SK-N-SH (cell line): Measurements from ENCODE around the gene PAMR1. TPM values are rescaled to one million over a fixed set of nuclear protein-coding genes. Genes with fewer than 3 reads are reported as not detected.

Experiments
- CTCF ChIA-PET: fragments of 300-600, 350-600 bp; formaldehyde crosslinking; extraction: SDS; loops from one replicate; lab custom pipeline; 2021; lab: Yijun Ruan, JAX
- POLR2A ChIA-PET: fragments of 350-600 bp; sonication (Branson Sonifier 250); formaldehyde crosslinking; extraction: SDS; loops from one replicate; lab custom pipeline; 2020; ENCODE audit warnings: antibody characterized with exemption, inconsistent platforms; lab: Yijun Ruan, JAX
- DNase-seq: peaks from one replicate; pipeline ENCODE4 v3.0.0; 2012
- H2AFZ ChIP-seq: fragments of 200-600 bp; sonication (generic); 2 replicates; pipeline ENCODE4 v1.8.1; 2016; ENCODE audit warnings: antibody characterized with exemption, mild to moderate bottlenecking, low read depth
- H3F3A ChIP-seq: fragments of 200-600 bp; sonication (generic); replicated peaks from 2 replicates; pipeline ENCODE3; 2016; ENCODE audit warnings: antibody characterized with exemption, mild to moderate bottlenecking; ENCODE audit not compliant: insufficient read depth
- H3K27ac ChIP-seq, 2 experiments: fragments of 200-500 bp in 1 of 2; fragments of 200-600 bp in 1 of 2; sonication (Bioruptor generic) in 1 of 2; sonication (generic), shearing (Covaris generic) in 1 of 2; 2 replicates each; pipeline versions ENCODE4 v1.5.1 to v1.6.1; 2014 to 2016; ENCODE audit warnings: low read depth in 2 of 2, inconsistent platforms in 1 of 2, low read length in 1 of 2, mild to moderate bottlenecking in 1 of 2, mixed read lengths in 1 of 2
- H3K27me3 ChIP-seq: fragments of 200-600 bp; sonication (generic), shearing (Covaris generic); 2 replicates; pipeline ENCODE4 v1.6.1; 2016; ENCODE audit warnings: mixed run types; ENCODE audit not compliant: insufficient read depth
- H3K36me3 ChIP-seq, 2 experiments: fragments of 200-500 bp in 1 of 2; fragments of 200-600 bp in 1 of 2; sonication (Bioruptor generic) in 1 of 2; sonication (generic) in 1 of 2; replicated peaks in 1 of 2; 2 replicates each; pipeline versions ENCODE3 to v1.5.1; 2014 to 2016; ENCODE audit warnings: low read length in 1 of 2, mild to moderate bottlenecking in 1 of 2; ENCODE audit not compliant: insufficient read depth in 2 of 2, control insufficient read depth in 1 of 2
- H3K4me1 ChIP-seq, 2 experiments: fragments of 200-500 bp in 1 of 2; fragments of 200-600 bp in 1 of 2; sonication (Bioruptor generic) in 1 of 2; sonication (generic), shearing (Covaris generic) in 1 of 2; 2 replicates each; pipeline versions ENCODE4 v1.5.1 to v1.6.1; 2014 to 2016; ENCODE audit warnings: low read depth in 1 of 2, low read length in 1 of 2, mixed run types in 1 of 2; ENCODE audit not compliant: insufficient read depth in 2 of 2, control insufficient read depth in 1 of 2
- H3K4me2 ChIP-seq: fragments of 200-600 bp; sonication (generic), shearing (Covaris generic); 2 replicates; pipeline ENCODE4 v1.6.1; 2017; ENCODE audit warnings: mixed run types
- H3K4me3 ChIP-seq, 2 experiments: fragments of 200-500 bp in 1 of 2; fragments of 200-600 bp in 1 of 2; sonication (Bioruptor generic) in 1 of 2; sonication (generic), shearing (Covaris generic) in 1 of 2; 2 replicates each; pipeline versions ENCODE4 v1.5.1 to v1.8.1; 2014 to 2016; ENCODE audit warnings: low read depth in 2 of 2, inconsistent platforms in 1 of 2, low read length in 1 of 2, mild to moderate bottlenecking in 1 of 2, mixed read lengths in 1 of 2, moderate library complexity in 1 of 2
- H3K79me2 ChIP-seq: fragments of 200-600 bp; sonication (generic); 2 replicates; pipeline ENCODE4 v1.8.1; 2017; ENCODE audit warnings: mild to moderate bottlenecking; ENCODE audit not compliant: insufficient read depth
- H3K9ac ChIP-seq: fragments of 200-600 bp; sonication (generic); 2 replicates; pipeline ENCODE4 v1.6.1; 2017; ENCODE audit warnings: mixed run types
- H3K9me2 ChIP-seq: fragments of 200-600 bp; sonication (generic); 2 replicates; pipeline ENCODE4 v1.6.1; 2017; ENCODE audit warnings: mixed run types
- H3K9me3 ChIP-seq: fragments of 200-600 bp; sonication (generic); 2 replicates; pipeline ENCODE4 v1.6.1; 2017; ENCODE audit warnings: mixed run types, mild to moderate bottlenecking, moderate library complexity
- H4K20me1 ChIP-seq: fragments of 200-600 bp; sonication (generic); 2 replicates; pipeline ENCODE4 v1.6.1; 2017; ENCODE audit warnings: mild to moderate bottlenecking, mixed run types; ENCODE audit not compliant: insufficient read depth
- ELF1 ChIP-seq: IDR thresholded peaks from 2 replicates; pipeline ENCODE4 v1.4.0; 2012
- EP300 ChIP-seq, 2 experiments: IDR thresholded peaks; 2 replicates each; pipeline versions ENCODE4 v1.4.0 to v1.6.1; 2012; ENCODE audit warnings: borderline replicate concordance in 1 of 2, low read depth in 1 of 2, low read length in 1 of 2
- FOSL2 ChIP-seq: IDR thresholded peaks from 2 replicates; pipeline ENCODE4 v1.4.0; 2012; ENCODE audit warnings: low read depth, mild to moderate bottlenecking, moderate library complexity, borderline replicate concordance
- GABPA ChIP-seq: IDR thresholded peaks from 2 replicates; pipeline ENCODE4 v1.4.0; 2012; ENCODE audit warnings: low read depth, mild to moderate bottlenecking
- NFIC ChIP-seq: IDR thresholded peaks from 2 replicates; pipeline ENCODE4 v1.4.0; 2012; ENCODE audit warnings: borderline replicate concordance
- NRF1 ChIP-seq: IDR thresholded peaks from 2 replicates; pipeline ENCODE4 v1.6.1; 2012; ENCODE audit warnings: low read depth, mild to moderate bottlenecking, low read length
- POLR2AphosphoS5 ChIP-seq: IDR thresholded peaks from 2 replicates; pipeline ENCODE4 v1.6.1; 2012; ENCODE audit warnings: low read depth, low read length
- RFX5 ChIP-seq: IDR thresholded peaks from 2 replicates; pipeline ENCODE4 v1.6.1; 2012; ENCODE audit warnings: mild to moderate bottlenecking, improper control_type of control experiment, low read length
- RXRA ChIP-seq: IDR thresholded peaks from 2 replicates; pipeline ENCODE4 v1.4.0; 2012; ENCODE audit warnings: low read depth, mild to moderate bottlenecking, borderline replicate concordance
- SIN3A ChIP-seq: IDR thresholded peaks from 2 replicates; pipeline ENCODE4 v1.6.1; 2012; ENCODE audit warnings: low read depth, mild to moderate bottlenecking, low read length, moderate library complexity, borderline replicate concordance
- TCF12 ChIP-seq: IDR thresholded peaks from 2 replicates; pipeline ENCODE4 v1.4.0; 2012
- WGBS: methylation state at CpG from one replicate; pipeline ENCODE4 v1.1.6; 2017; ENCODE audit warnings: low lambda C conversion rate; 5-methylcytosine and 5-hydroxymethylcytosine counted together
- polyA plus RNA-seq, 3 experiments: library from polyadenylated mRNA; depleted of rRNA; stranded (reverse); fragments of >200 nt; gene quantifications; 2 replicates each; pipeline ENCODE4 v1.2.3, GENCODE V29; 2012
- TF ChIP-seq, protein P1 (sequence below): IDR thresholded peaks from 2 replicates; pipeline ENCODE4; 2012
- TF ChIP-seq, protein P2 (sequence below): IDR thresholded peaks from 2 replicates; pipeline ENCODE4 v1.4.0; 2012; ENCODE audit warnings: low read depth, borderline replicate concordance
- TF ChIP-seq, protein P3 (sequence below): fragments of 200-600 bp; sonication (generic); IDR thresholded peaks from 2 replicates; pipeline ENCODE4 v1.6.1; 2017; ENCODE audit warnings: antibody characterized with exemption, mild to moderate bottlenecking, moderate library complexity
- TF ChIP-seq, protein P4 (sequence below): IDR thresholded peaks from 2 replicates; pipeline ENCODE4 v1.6.1; 2012; ENCODE audit warnings: mild to moderate bottlenecking, low read depth, low read length, moderate library complexity

The PAMR1 gene
- polyA plus RNA-seq, 1 of the 3 experiments (the other 2 are of a cell fraction): 0.31 TPM

DNA sequence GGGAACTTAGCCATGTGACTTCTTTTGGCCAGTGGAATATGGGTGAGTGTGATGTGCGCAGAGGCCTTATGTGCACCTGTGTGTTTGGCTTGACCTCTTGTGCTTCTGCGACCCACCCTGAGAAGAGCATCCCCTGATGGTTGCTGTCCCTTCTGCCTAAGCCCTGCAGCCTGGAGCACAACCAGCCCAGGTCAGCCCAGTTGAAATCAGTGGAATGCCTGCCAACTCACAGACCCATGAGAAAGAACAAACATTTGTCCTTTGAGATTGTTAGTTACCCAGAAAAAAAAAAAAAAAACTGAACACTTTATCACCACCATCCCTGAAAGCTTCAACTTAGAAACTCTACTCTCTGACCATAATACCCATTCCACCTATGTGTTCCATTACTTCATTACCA lies 38.5 kb downstream of the PAMR1 start:
- Histone ChIP-seq H3K36me3 (no peaks in the 10 kb centered on the region), H3K27me3 (no peaks in the 10 kb centered on the region), H3K4me3 (no peak overlapping the region), H3K27ac (no peak overlapping the region), H4K20me1 (no peaks in the 10 kb centered on the region), H3K9me2 (no peaks in the 10 kb centered on the region), H2AFZ (no peak overlapping the region), H3F3A (peaks cover 35% of the 10 kb centered on the region), H3K4me2 (no peak overlapping the region), H3K4me1 (peaks cover 0 to 8% of the 10 kb centered on the region in 2 experiments; a peak in 2 of 4 replicates), H3K9me3 (peaks cover 7% of the 10 kb centered on the region; the same call in 1 of the 2 replicates), H3K79me2 (no peaks in the 10 kb centered on the region), H3K9ac (no peak overlapping the region)
- no peak for TF ChIP-seq RFX5
- TF ChIP-seq ELF1: no peak
- TF ChIP-seq NFIC: no peak
- TF ChIP-seq RXRA: no peak
- TF ChIP-seq, protein P1, sequence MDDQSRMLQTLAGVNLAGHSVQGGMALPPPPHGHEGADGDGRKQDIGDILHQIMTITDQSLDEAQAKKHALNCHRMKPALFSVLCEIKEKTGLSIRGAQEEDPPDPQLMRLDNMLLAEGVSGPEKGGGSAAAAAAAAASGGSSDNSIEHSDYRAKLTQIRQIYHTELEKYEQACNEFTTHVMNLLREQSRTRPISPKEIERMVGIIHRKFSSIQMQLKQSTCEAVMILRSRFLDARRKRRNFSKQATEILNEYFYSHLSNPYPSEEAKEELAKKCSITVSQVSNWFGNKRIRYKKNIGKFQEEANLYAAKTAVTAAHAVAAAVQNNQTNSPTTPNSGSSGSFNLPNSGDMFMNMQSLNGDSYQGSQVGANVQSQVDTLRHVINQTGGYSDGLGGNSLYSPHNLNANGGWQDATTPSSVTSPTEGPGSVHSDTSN: no peak
- TF ChIP-seq SIN3A: no peak
- no peak for TF ChIP-seq NRF1
- TF ChIP-seq, protein P2, sequence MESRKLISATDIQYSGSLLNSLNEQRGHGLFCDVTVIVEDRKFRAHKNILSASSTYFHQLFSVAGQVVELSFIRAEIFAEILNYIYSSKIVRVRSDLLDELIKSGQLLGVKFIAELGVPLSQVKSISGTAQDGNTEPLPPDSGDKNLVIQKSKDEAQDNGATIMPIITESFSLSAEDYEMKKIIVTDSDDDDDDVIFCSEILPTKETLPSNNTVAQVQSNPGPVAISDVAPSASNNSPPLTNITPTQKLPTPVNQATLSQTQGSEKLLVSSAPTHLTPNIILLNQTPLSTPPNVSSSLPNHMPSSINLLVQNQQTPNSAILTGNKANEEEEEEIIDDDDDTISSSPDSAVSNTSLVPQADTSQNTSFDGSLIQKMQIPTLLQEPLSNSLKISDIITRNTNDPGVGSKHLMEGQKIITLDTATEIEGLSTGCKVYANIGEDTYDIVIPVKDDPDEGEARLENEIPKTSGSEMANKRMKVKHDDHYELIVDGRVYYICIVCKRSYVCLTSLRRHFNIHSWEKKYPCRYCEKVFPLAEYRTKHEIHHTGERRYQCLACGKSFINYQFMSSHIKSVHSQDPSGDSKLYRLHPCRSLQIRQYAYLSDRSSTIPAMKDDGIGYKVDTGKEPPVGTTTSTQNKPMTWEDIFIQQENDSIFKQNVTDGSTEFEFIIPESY: no peak
- TF ChIP-seq EP300 (IDR thresholded peaks at IDR 0.05; ENCODE audit: borderline replicate concordance in 1 of 2, low read depth in 1 of 2, low read length in 1 of 2): no peak
- TF ChIP-seq TCF12: no peak
- no peak for TF ChIP-seq FOSL2
- DNase-seq: no peak
- WGBS: 92% methylated on average over 2 of the region's 2 CpGs
- ChIA-PET POLR2A (no interaction called here), CTCF (interaction anchor here (0.8 to 4.9 kb wide), 20 partner anchors 10 to 992 kb away, joined by 3 to 20 read pairs (median 4); no protein-coding TSS in a partner anchor)

DNA sequence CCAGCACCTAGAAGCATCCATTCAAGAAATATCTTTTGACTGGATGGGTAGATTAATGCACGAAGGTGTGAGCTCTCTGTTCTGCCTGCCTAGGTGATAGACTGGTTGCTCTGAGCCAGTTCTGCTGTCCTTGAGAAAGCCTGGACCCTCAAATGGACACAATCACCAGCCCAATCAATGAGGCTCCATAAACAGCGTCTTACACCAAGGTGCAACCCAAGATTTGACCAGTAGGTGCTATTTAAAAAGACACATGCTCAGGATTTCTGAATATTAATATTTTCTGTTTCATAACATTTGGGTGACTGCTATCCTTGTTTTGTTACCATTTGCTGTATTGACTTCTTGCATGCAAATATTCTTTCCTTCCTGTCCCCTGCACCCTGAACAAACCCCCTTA lies 39.0 kb downstream of the PAMR1 start:
- Histone ChIP-seq H4K20me1 (no peaks in the 10 kb centered on the region), H3K9ac (no peak overlapping the region), H3K36me3 (no peaks in the 10 kb centered on the region), H3K4me3 (no peak overlapping the region), H3K79me2 (no peaks in the 10 kb centered on the region), H3K4me1 (peaks cover 0 to 6% of the 10 kb centered on the region in 2 experiments; a peak in 1 of 4 replicates), H2AFZ (no peak overlapping the region), H3K27ac (no peak overlapping the region), H3K4me2 (no peak overlapping the region), H3K9me3 (peaks cover 7% of the 10 kb centered on the region; the same call in 1 of the 2 replicates), H3F3A (peaks cover 30% of the 10 kb centered on the region), H3K27me3 (no peaks in the 10 kb centered on the region), H3K9me2 (no peaks in the 10 kb centered on the region)
- no peak for DNase-seq
- ChIA-PET CTCF (interaction anchor here (0.8 to 4.9 kb wide), 18 partner anchors 9 to 993 kb away, joined by 3 to 20 read pairs (median 5); no protein-coding TSS in a partner anchor), POLR2A (no interaction called here)
- 85% methylated on average over 2 of the region's 2 CpGs for whole genome bisulfite sequencing
- no peak for TF ChIP-seq RXRA
- TF ChIP-seq, protein P3, sequence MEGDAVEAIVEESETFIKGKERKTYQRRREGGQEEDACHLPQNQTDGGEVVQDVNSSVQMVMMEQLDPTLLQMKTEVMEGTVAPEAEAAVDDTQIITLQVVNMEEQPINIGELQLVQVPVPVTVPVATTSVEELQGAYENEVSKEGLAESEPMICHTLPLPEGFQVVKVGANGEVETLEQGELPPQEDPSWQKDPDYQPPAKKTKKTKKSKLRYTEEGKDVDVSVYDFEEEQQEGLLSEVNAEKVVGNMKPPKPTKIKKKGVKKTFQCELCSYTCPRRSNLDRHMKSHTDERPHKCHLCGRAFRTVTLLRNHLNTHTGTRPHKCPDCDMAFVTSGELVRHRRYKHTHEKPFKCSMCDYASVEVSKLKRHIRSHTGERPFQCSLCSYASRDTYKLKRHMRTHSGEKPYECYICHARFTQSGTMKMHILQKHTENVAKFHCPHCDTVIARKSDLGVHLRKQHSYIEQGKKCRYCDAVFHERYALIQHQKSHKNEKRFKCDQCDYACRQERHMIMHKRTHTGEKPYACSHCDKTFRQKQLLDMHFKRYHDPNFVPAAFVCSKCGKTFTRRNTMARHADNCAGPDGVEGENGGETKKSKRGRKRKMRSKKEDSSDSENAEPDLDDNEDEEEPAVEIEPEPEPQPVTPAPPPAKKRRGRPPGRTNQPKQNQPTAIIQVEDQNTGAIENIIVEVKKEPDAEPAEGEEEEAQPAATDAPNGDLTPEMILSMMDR: peak; percentile 32; the same call in 1 of the 2 replicates
- TF ChIP-seq SIN3A: no peak
- TF ChIP-seq GABPA: no peak
- no peak for TF ChIP-seq FOSL2
- TF ChIP-seq POLR2AphosphoS5: no peak
- TF ChIP-seq, protein P4, sequence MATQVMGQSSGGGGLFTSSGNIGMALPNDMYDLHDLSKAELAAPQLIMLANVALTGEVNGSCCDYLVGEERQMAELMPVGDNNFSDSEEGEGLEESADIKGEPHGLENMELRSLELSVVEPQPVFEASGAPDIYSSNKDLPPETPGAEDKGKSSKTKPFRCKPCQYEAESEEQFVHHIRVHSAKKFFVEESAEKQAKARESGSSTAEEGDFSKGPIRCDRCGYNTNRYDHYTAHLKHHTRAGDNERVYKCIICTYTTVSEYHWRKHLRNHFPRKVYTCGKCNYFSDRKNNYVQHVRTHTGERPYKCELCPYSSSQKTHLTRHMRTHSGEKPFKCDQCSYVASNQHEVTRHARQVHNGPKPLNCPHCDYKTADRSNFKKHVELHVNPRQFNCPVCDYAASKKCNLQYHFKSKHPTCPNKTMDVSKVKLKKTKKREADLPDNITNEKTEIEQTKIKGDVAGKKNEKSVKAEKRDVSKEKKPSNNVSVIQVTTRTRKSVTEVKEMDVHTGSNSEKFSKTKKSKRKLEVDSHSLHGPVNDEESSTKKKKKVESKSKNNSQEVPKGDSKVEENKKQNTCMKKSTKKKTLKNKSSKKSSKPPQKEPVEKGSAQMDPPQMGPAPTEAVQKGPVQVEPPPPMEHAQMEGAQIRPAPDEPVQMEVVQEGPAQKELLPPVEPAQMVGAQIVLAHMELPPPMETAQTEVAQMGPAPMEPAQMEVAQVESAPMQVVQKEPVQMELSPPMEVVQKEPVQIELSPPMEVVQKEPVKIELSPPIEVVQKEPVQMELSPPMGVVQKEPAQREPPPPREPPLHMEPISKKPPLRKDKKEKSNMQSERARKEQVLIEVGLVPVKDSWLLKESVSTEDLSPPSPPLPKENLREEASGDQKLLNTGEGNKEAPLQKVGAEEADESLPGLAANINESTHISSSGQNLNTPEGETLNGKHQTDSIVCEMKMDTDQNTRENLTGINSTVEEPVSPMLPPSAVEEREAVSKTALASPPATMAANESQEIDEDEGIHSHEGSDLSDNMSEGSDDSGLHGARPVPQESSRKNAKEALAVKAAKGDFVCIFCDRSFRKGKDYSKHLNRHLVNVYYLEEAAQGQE: no peak
